NCI-H187 (cell line): ENCODE data around the gene VANGL1.

Experiments
- DNase-seq, 2 experiments: peaks; one replicate each; lab custom pipeline; 2025; lab: John Stamatoyannopoulos, UW

VANGL1 gene

GRCh38 chr1:115744646-115745275 lies 103.0 kb downstream of the VANGL1 start:
- no peak for DNase-seq

- no peak for DNase-seq
Measured at GRCh38 chr1:115746021-115746690, 104.4 kb downstream of the VANGL1 start.
